ENCODE measurements around the gene TLR5.

Gene TLR5

GRCh38 chr1:223067914-223068313 lies 75.1 kb downstream of the TLR5 start:
- DNase-seq (ENCODE audit: low read depth) = no peak

GRCh38 chr1:223066415-223066814 lies 76.6 kb downstream of the TLR5 start:
- no peak for DNase-seq (ENCODE audit: low read depth)

GRCh38 chr1:223062177-223062576 lies 80.9 kb downstream of the TLR5 start:
- DNase-seq (ENCODE audit: low read depth) = peak; percentile 20

- DNase-seq (ENCODE audit: low read depth) = no peak
Measured at GRCh38 chr1:223059526-223059925, 83.5 kb downstream of the TLR5 start.

Measured in iris pigment epithelial cell (primary cell).